SU-DHL-6 (cell line): ENCODE data around the gene CDC45.

Source experiments
- H2AFZ ChIP-seq: fragments of 200-600 bp; sonication (generic); 2 replicates; pipeline ENCODE4 v1.6.1; 2014; ENCODE audit warnings: low read depth, mild to moderate bottlenecking, moderate library complexity, mixed read lengths, antibody characterized with exemption, low read length; ENCODE audit not compliant: severe bottlenecking
- H3F3A ChIP-seq: fragments of 200-600 bp; shearing (Covaris generic); 2 replicates; pipeline ENCODE4 v1.6.0; 2016; ENCODE audit warnings: antibody characterized with exemption, mild to moderate bottlenecking; ENCODE audit not compliant: insufficient read depth
- H3K27ac ChIP-seq: fragments of 200-600 bp; sonication (generic); 2 replicates; pipeline ENCODE4 v1.5.1; 2016; ENCODE audit warnings: low read depth, mild to moderate bottlenecking, low read length, moderate library complexity, mixed read lengths
- H3K27me3 ChIP-seq: fragments of 200-600 bp; sonication (generic), shearing (Covaris generic); 2 replicates; pipeline ENCODE4 v1.6.0; 2014; ENCODE audit warnings: mild to moderate bottlenecking, low read length
- H3K36me3 ChIP-seq: fragments of 200-600 bp; sonication (generic); 2 replicates; pipeline ENCODE4 v1.6.1; 2014; ENCODE audit warnings: mild to moderate bottlenecking, low read length, mixed read lengths
- H3K4me2 ChIP-seq: fragments of 300-600, 200-600 bp; shearing (Covaris generic), sonication (generic); 2 replicates; pipeline ENCODE4 v1.6.0; 2014; ENCODE audit warnings: low read length, low read depth, mild to moderate bottlenecking; ENCODE audit not compliant: poor library complexity, severe bottlenecking
- H3K4me3 ChIP-seq: fragments of 200-600 bp; sonication (generic); 2 replicates; pipeline ENCODE4 v1.5.1; 2014; ENCODE audit warnings: antibody characterized with exemption, low read length, mild to moderate bottlenecking, mixed read lengths; ENCODE audit not compliant: insufficient read depth, poor library complexity, severe bottlenecking
- H3K79me2 ChIP-seq: fragments of 200-600 bp; sonication (generic); 2 replicates; pipeline ENCODE4 v1.6.1; 2014; ENCODE audit warnings: mild to moderate bottlenecking, low read length, moderate library complexity; ENCODE audit not compliant: insufficient read depth
- H3K9ac ChIP-seq: fragments of 200-600 bp; sonication (generic); 2 replicates; pipeline ENCODE4 v1.7.0; 2014; ENCODE audit warnings: mild to moderate bottlenecking, low read length
- H3K9me2 ChIP-seq: fragments of 200-600 bp; sonication (generic); replicated peaks from 2 replicates; pipeline ENCODE4 v1.6.1; 2014; ENCODE audit warnings: low read length; ENCODE audit not compliant: insufficient read depth
- H3K9me3 ChIP-seq: fragments of 200-600 bp; sonication (generic); 2 replicates; pipeline ENCODE4 v1.6.1; 2014; ENCODE audit warnings: low read length, mixed read lengths; ENCODE audit not compliant: insufficient read depth
- H4K20me1 ChIP-seq: fragments of 200-600 bp; sonication (generic); 2 replicates; pipeline ENCODE4 v1.6.1; 2014; ENCODE audit warnings: low read depth, mild to moderate bottlenecking, antibody characterized with exemption, low read length, moderate library complexity, mixed read lengths
- EZH2phosphoT487 ChIP-seq: fragments of 200-600 bp; sonication (generic), shearing (Covaris generic); conservative IDR thresholded peaks from 2 replicates; pipeline ENCODE4 v1.6.1; 2018; ENCODE audit warnings: mild to moderate bottlenecking, antibody characterized with exemption, low read length, moderate library complexity, mixed read lengths
- TF ChIP-seq, protein P1 (sequence below): fragments of 200-600 bp; sonication (generic); IDR thresholded peaks from one replicate; pipeline ENCODE4 v1.5.1; 2017; ENCODE audit warnings: antibody characterized with exemption, mild to moderate bottlenecking, low read length, moderate library complexity; ENCODE audit not compliant: insufficient read depth, poor library complexity, severe bottlenecking

The CDC45 gene

DNA sequence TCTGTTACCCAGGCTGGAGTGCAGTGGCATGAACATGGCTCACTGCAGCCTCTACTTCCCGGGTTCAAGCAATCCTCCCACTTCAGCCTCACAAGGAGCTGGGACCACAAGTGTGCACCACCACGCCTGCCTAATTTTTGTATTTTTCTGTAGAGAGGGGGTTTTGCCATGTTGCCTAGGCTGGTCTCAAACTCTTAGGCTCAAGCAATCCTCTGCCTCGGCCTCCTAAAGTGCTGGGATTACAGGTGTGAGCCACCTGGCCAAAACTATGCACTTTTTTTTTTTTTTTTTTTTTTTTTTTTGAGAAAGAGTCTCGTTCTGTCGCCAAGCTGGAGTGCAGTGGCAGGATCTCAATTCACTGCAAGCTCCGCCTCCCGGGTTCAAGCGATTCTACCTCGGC is 56.8 kb downstream of the CDC45 start:
- H3K27ac ChIP-seq, result no peak overlapping the region
- no peaks in the 10 kb centered on the region for H3K79me2 ChIP-seq
- H2AFZ ChIP-seq, result no peak overlapping the region
- TF ChIP-seq, protein P1, sequence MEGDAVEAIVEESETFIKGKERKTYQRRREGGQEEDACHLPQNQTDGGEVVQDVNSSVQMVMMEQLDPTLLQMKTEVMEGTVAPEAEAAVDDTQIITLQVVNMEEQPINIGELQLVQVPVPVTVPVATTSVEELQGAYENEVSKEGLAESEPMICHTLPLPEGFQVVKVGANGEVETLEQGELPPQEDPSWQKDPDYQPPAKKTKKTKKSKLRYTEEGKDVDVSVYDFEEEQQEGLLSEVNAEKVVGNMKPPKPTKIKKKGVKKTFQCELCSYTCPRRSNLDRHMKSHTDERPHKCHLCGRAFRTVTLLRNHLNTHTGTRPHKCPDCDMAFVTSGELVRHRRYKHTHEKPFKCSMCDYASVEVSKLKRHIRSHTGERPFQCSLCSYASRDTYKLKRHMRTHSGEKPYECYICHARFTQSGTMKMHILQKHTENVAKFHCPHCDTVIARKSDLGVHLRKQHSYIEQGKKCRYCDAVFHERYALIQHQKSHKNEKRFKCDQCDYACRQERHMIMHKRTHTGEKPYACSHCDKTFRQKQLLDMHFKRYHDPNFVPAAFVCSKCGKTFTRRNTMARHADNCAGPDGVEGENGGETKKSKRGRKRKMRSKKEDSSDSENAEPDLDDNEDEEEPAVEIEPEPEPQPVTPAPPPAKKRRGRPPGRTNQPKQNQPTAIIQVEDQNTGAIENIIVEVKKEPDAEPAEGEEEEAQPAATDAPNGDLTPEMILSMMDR, result no peak
- TF ChIP-seq EZH2phosphoT487, result no peak
- no peaks in the 10 kb centered on the region for H3K9me2 ChIP-seq
- H3K9me3 ChIP-seq, result no peaks in the 10 kb centered on the region
- H3K9ac ChIP-seq, result no peak overlapping the region
- no peaks in the 10 kb centered on the region for H3F3A ChIP-seq
- no peak overlapping the region for H3K4me2 ChIP-seq
- H4K20me1 ChIP-seq, result no peaks in the 10 kb centered on the region
- H3K36me3 ChIP-seq, result no peaks in the 10 kb centered on the region
- H3K4me3 ChIP-seq, result no peak overlapping the region
- H3K27me3 ChIP-seq, result no peaks in the 10 kb centered on the region

DNA sequence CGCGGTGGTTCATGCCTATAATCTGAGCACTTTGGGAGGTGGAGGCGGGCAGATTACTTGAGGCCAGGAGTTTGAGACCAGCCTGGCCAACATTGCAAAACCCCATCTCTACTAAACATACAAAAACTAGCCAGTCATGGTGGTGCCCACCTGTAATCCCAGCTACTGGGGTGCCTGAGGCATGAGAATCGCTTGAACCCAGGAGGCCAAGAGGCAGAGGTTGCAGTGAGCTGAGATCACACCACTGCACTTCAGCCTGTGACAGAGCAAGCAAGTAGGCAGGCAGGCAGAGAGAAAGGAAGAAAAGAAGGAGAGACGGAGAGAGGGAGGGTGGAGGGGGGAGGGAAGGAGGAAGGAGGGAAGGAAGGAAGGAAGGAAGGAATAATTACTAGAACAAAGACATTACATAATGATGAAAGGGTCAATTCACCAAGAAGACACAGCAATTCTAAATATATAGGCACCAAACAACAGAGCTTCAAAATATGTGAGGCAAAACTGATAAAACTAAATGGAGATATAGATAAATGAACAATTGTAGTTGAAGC is 58.3 kb downstream of the CDC45 start:
- Histone ChIP-seq H3K79me2 (no peaks in the 10 kb centered on the region), H3K9me2 (no peaks in the 10 kb centered on the region), H2AFZ (no peak overlapping the region), H3K36me3 (no peaks in the 10 kb centered on the region), H3K9me3 (no peaks in the 10 kb centered on the region), H3F3A (no peaks in the 10 kb centered on the region), H3K9ac (no peak overlapping the region), H3K4me2 (no peak overlapping the region), H3K27ac (no peak overlapping the region), H4K20me1 (no peaks in the 10 kb centered on the region), H3K27me3 (no peaks in the 10 kb centered on the region), H3K4me3 (no peak overlapping the region)
- TF ChIP-seq, protein P1, result no peak
- no peak for TF ChIP-seq EZH2phosphoT487

DNA sequence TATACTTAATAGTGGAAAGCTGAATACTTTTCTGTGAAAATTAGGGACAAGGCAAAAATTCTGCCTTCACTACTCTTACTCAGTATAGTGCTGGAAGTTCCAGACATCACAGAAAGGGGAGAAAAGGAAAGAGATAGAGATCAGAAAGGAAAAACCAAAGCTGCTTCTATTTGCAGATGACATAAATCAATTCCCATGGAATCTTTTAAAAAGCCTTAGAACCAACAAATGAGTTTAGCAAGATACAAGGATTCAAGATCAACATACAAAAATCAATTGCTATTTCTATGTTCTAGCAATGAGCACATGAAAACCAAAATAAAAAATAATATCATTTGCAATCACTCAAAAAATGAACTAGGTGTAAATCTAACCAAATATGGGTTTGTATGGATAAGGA is 60.7 kb downstream of the CDC45 start:
- Histone ChIP-seq H3K27ac (no peak overlapping the region), H4K20me1 (no peaks in the 10 kb centered on the region), H3K9me3 (no peaks in the 10 kb centered on the region), H3K9me2 (no peaks in the 10 kb centered on the region), H3K4me3 (no peak overlapping the region), H3K36me3 (no peaks in the 10 kb centered on the region), H2AFZ (no peak overlapping the region), H3F3A (no peaks in the 10 kb centered on the region), H3K79me2 (no peaks in the 10 kb centered on the region), H3K4me2 (no peak overlapping the region), H3K9ac (no peak overlapping the region), H3K27me3 (no peaks in the 10 kb centered on the region)
- TF ChIP-seq EZH2phosphoT487, result no peak

DNA sequence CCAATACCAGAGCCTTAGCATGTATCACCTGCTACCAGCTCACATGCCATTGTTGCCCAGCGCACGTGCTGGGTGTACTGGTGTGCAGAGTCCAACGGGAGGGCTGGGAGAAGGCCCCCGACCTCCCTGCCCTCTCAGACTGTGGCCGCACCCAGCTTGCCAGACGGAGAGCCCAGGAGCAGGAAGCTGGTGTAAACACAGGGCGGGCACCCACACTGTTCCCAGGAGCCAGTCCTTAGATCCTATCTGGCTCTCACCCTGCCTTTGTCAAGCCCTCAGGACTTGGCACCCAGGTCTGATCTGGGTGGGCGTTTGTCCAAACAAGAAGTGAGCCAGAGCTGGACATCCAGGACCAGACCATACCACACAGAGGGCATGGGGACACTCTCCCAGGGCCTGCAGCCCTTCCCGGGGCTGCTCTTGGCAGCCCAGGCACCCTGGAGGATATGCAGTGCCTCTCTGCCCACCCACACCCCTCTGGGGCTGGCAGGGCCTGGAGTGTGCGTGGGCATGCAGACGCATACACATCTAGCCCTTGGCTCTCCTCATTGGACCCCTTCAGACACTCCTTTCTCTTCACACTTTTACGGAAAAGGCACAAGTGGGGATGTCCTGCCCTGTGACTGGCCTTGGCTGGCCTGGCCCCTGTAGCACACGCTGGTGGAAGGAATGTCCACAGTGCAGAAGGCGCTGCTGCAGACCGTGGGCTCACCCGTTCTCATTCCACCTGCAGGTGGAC is 64.4 kb downstream of the CDC45 start:
- no peaks in the 10 kb centered on the region for H4K20me1 ChIP-seq
- no peaks in the 10 kb centered on the region for H3F3A ChIP-seq
- no peaks in the 10 kb centered on the region for H3K27me3 ChIP-seq
- H3K9me3 ChIP-seq, result no peaks in the 10 kb centered on the region
- no peaks in the 10 kb centered on the region for H3K36me3 ChIP-seq
- no peak overlapping the region for H3K27ac ChIP-seq
- TF ChIP-seq, protein P1, result no peak
- no peak for TF ChIP-seq EZH2phosphoT487
- H3K4me2 ChIP-seq, result no peak overlapping the region
- H3K4me3 ChIP-seq, result no peak overlapping the region
- no peaks in the 10 kb centered on the region for H3K79me2 ChIP-seq
- H3K9me2 ChIP-seq, result no peaks in the 10 kb centered on the region
- no peak overlapping the region for H3K9ac ChIP-seq
- no peak overlapping the region for H2AFZ ChIP-seq
